Activated gamma-delta T cell (primary cell): ENCODE measurements around the gene UFM1.
"Not testable (repeated sequence)": the region's sequence is repeated elsewhere in the genome, so short reads cannot be mapped to it uniquely, and the experiment has no call there.

Experiments
- DNase-seq: peaks from one replicate; lab custom pipeline; 2025; lab: John Stamatoyannopoulos, UW

Gene UFM1

DNA sequence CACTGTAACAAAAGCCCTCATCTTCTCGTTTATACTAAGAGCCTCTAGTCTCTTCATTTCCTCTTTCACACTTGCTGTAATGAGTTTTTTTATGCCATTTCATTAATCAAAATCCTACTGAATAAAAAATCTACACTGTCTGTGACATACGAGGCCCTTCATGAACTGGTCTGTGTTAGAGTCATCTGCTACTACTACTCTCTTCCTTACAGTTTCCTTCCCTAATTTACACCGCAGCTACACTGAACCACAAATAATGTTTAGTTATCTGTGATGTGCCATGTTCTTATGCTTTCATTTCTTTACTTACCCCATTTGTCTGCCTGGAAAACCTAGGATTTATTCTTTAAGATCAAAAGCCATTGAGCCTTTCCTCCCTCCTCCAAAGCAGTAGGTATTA is 16.0 kb downstream of the UFM1 start:
- DNase-seq: no peak

DNA sequence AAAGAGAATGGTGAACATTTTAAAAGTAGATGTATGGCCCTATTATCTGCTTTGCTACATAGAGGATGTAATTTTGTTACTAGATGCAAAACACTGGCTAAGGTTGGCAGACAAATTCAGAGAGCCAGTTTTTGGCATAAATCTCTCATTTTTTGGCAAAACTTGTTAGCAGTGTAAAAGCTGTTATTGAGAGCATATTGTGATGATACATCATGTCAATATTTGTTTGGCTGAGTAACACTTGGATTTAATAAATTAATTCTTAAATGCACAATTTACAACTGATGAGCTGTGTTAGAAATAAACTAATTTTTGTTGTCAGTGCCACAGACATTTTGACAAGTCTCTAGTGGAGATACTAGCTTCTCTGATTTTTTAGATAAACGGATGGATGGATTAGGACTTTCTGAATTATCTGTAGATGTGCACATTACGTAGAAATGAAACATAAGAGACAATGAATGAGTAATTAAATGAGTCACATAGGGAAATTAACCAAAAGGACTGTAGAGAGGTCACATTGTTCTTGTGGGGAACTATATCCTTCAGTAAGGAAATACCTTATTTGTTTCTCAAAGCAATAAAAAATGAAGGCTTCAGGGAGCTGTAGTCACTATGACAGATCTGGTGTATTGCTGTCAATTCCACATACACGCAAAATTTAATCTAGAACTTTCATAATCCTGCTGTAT is 17.4 kb downstream of the UFM1 start:
- DNase-seq: no peak

DNA sequence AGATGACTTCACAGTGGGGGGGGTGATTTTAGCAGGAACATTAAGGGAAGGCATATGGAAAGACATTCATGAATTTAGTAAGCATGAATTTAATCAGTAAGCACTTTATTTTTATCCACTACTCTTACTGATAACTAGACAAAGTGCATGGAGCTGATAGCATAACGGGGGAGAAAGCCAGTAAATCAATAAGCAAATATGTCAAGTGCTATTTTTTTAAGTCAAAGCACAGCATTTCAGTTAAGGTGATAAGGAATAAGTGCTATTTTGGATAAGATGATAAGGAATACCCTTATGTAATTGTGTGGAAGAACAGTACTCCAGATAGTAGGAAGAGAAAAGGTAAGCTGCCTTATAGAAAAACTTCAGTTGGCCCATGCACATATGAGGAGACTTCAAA is 19.4 kb downstream of the UFM1 start:
- no peak for DNase-seq

DNA sequence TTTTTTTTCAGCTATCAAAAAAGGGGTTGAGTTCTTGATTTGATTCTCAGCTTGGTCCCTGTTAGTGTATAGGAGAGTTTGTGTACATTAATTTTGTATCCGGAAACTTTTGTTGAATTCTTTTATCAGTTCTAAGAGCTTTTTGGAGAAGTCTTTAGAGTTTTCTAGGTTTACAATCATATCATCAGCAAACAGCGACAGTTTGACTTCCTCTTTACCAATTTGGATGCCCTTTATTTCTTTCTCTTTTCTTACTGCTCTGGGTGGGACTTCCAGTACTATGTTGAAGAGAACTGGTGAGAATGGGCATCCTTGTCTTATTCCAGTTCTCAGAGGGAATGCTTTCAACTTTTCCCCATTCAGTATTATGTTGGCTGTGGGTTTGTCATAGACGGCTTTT is 20.4 kb downstream of the UFM1 start:
- DNase-seq: not testable (repeated sequence)

DNA sequence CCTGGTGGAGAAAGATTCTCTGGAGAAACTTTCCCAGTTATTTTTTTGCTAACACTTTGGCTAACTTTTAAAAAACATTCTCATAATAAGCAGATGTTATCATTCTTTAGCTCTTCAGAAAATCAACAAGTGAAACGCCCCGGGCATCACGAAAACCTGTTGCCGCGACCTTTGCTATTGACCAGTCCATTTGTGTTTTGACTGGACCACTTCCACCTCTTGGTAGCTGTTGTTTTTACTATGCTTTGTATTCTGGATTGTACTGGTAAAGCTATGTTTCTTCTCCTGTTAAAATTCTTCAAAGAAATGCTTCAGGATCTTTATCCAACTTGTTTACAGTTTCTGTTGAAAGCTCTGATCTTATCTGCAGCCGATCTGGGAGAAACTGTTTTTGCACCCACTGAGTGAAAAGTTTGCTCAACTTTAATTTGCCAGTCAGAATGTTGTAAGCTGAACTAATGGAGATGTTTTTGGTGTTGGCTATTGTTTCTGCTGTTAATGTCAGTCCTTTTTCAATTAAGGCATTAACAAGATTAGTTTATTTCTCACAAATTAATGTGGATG is 23.3 kb downstream of the UFM1 start:
- DNase-seq: no peak

DNA sequence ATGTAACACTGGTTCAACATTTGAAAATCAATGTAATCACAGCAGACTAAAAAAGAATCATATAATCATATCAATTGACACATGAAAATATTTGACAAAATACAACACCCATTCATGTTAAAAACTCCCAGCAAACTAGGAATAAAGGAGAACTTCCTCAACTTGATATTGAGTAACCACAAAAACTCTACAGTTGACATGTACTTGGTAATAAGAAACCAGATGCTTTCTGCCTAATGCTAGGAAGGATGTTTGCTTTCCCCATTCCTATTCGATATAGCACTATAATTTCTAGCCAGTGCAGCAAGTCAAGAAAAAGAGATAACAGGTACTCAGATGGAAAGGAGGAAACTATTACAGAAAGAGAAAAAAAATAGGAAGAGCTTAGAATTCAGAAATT is 26.9 kb downstream of the UFM1 start:
- DNase-seq: no peak

DNA sequence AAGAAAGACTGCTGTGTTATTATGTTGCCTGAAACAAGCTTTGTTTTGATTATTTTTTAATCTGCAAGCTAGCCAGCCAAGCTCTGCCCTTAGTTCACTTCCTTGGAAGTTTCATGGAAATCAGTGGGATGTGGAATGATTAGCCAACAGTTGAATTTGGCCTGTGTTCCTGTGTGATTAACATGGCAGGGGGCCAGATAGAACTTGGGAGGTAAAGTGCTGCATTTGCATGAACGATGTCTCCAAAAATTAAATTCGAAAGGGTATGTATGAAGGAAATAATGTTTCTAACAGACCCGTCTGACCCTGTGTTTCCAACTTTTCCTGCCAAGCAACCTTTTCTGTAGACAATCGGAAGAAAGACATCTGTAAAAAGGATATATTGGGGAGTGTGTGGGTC is 32.2 kb downstream of the UFM1 start:
- DNase-seq: no peak

DNA sequence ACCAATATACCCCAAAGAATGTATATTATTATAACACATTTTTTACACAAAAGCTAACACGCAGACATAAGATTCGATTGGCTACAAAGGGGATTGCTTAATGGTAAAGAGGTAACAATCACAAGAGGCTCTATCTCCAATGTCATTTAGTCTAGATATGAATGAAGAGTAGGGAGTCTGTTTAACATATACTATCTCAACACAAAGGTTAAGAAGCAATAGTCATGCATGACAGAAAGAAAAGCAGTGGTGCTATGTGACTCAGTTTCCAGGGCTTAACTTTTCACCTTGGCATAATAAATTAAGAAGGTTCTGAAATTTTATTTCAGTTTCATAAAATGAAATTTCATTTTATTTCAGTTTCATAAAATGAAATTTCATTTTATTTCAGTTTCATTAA is 33.3 kb downstream of the UFM1 start:
- no peak for DNase-seq

DNA sequence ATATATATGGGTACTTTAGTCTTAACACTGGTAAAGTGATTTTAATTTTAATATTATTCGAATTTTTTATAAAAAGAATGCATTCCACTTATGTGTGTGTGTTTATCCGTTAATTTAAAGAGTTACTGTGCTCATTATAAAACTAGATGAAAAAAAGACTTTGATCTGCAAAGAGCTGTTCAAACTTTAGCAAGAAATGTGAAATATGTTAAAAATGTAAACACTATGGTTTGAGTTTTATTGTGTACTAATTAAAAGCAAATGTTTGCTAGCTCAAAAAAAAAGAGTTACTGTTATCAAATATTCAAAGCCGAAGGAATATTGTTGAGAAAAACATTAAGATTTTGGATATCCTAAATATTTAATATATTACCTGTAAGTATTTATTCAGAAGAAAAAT is 34.5 kb downstream of the UFM1 start:
- no peak for DNase-seq

DNA sequence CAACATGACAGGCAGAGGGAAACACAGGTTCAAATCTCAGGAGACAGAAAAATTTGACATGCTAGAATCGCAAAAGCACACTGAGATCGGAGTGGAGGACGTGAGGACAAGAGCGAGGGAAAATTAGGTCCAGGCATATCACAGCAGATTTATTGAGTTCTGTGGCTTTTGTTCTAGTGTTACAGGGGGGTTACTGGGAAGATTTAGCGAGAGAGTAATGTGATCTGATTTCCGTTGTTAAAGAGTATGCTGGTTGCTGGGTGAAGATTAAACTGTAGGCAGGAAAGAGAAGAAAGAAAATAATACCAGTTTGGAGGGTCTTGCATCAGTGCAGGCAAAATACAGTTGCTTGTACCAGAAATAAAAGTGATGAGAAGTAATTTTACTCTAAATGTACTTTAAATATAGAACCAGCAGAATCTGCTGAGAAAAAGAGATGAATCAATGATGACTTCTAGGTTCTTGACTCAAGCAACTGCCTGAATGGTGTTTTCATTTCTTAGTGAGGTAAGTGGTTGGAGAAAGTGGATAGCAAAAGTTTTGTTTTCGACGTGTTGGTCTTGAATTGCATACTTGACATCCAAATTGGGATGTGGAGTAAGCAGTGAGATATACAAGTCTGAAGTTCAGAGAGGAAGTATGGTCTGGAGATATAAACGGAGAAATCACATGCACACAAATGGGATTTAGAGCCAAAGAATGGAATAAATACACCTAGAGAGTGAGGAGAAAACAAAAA is 35.7 kb downstream of the UFM1 start:
- no peak for DNase-seq

DNA sequence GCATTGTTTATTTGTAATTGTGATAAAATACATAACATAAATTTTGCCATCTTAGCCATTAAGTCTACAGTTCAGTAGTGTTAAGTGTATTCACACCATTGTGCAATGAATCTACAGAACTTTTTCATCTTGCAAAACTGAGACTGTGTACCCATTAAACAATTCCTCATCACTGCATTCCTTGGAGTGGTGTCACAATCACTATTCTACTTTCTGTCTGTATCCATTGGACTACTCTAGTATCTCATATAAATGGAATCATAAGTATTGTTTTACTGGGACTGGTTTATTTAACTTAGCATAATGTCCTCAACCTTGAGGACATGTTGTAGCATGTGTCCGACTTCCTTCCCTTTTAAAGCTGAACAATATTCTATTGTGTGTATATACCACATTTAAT is 36.8 kb downstream of the UFM1 start:
- DNase-seq: no peak

DNA sequence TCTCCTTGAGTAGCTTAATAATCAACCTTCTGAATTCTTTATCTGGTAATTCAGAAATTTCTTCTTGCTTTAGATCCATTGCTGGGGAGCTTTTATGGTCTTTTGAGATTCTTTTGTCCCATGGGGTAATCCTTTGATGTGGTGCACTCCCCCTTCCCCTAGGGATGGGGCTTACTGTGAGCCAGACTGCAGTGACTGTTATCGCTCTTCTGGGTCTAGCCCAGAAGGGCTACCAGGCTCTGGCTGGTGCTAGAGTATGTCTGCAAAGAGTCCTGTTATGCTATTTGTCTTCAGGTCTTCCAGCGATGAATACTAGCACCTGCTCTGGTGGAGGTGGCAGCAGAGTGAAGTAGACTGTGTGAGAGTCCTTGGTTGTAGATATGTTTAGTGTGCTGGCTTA is 41.7 kb downstream of the UFM1 start:
- DNase-seq: no peak

DNA sequence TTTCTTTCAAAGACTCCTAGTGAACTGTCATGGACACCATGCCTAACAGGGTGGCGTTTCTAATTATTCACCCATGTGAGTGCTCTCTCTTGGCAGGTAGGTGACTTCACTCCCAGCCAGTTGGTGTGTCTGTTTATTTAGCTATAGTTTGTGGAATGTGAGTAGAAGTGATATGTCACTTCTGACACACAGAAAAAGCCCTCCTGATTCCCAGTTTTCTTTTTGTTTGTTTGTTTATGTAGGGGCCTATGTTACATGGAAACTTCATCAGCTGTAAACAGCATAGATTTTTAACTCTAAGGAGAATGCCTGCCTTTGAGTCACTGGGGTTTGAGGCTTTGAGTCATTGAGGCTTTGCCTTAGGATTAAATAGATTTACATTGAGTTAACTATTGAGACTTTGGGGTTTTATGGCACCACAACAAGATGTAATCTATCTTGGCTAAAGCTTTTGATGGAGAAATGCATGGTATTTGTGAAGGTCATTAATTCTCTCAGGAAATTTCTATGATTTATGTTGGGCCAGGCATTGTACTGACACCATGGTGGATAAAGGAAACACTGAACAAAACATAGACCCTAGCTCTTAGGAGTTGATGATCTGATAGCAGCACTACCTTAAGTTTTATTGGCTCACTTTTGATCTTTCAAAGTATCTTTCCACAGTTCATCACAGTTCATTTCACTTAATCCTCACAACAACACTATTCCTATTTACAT is 45.3 kb downstream of the UFM1 start:
- no peak for DNase-seq

DNA sequence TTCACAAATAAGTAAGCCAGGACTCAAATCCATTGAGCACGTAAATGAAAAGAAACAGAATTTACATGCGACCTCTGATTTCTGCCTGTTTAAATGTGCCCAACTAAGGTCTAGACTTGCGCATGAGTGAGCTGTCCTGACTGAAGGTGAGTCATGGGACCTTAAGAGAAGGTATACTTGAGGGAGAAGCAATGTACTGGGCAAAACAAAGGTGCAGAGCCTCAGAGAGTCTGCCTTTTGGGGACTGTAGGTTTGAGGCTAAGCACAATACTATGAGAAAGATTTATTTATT is 45.8 kb downstream of the UFM1 start:
- DNase-seq: no peak

DNA sequence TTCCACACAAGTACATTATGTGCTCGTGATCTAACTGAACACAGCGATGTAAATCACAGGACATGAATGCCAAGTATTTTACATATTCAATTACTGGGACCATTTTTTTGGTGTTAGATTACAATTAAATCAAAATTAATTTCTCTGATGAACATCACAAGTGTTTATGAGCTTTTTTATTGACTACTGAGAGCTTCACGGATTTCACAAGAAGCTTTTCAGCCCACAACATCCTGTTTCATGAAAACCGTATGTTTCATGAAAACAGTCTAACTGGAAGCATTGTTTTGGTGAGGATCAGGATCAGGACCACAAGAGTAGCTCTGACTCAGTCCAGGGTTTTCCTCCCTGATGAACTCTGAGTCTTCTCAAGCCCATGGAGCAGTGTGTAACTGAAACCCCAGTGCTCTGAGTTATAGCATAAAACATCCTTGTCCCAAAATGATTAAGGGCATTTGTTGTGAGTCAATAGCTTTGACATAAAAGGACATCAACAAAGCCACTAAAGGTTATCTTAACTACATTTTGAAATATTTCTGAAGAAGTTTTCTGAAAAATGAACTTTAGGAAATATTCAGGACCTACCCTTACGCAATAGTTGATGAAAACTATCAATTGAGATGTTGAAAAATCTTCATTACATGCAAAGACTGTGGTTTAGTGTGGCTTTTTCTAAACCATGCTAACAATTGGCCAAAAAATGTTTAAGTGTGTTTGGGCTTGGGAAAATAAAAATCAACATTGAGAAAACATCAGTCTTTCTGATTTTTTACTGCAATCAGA is 49.3 kb downstream of the UFM1 start:
- no peak for DNase-seq

DNA sequence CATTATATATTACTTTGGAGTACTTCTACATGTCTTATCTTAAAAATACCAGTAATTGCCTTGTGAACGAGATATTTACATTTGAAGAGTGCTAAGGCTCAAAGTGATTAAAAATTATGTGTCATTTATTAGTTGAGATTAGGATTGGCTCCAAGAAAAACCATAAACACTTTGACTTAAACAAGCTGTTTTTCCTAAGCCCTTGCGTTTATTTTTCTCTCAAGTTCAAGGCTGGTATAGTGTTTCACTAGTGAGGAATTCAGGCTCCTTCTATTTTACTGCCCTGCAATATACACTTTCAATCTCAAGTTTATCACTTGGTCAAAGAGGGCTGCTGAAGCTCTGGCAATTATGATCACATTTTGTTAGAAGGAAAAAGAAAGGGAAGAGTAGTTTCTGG is 49.9 kb downstream of the UFM1 start:
- DNase-seq: no peak

DNA sequence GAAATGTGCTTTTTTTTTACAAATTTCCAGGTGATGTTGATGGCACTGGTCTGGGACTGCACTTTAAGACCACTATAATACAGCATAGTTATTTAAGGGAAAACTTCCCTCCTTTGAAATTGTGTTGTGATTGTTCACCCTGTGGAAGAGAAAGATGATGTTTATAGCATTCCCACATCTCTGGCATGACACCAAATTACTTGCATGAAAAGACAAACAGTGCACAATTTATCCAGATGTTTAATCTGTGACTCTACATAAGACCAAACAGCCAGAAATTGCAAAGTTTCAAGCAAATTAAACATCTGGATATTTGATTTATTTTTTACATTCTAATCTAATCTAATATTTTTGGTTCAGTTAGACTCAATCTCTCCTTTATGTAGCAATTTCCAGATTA is 51.6 kb downstream of the UFM1 start:
- DNase-seq: no peak

DNA sequence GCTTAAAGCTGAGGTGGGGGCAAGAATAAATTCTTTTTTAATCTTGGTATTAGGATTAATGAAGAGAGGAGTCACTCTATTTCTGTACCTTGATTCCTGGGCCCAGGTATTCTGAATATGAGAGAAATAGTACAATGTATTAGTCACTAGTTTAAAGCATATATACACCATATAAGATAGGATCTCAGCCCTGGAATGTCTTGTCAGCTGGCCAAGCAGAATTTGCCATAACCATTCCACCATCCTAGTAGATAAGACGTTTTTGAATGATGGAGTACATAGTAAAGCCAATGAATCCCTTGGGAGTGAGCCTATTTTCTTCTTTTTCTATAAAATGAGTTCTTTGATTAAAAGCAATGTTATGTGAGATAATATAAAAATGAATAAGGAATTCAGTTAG is 55.6 kb downstream of the UFM1 start:
- no peak for DNase-seq

DNA sequence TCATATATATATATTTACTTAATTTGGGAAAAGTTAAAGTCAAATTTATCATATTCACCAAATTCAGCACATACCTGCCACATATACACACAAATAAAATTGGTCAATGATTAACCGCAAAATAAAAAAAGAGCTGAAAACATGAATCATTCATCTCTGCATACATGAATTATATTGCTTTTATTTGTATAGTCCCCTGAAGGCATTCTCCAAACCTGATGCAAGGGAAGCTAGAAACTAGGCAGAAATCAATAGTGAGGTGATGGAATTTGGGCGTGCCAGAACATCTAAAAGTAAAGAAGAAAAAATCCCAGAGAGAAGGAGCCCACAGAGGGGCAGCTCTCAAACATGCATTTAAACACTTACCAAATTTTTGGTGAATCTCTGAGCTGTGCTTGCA is 60.1 kb downstream of the UFM1 start:
- no peak for DNase-seq

DNA sequence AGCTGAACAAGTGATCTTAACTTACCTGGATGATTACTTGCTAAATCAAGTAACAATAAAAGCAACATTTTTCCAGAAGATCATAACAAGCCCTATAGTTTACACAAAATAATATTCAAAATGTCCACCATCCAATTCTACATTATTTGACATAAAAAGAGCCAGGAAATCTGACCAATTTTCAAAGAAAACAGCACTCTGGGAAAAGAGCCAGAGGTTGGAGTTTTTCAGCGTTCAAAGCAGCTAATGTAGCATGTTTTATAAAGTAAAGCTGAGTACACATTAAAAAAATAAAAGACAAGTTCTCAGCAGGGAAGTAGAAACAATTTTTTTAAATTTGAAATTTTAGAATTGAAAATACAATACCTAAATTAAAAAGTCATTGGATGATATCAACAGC is 62.6 kb downstream of the UFM1 start:
- no peak for DNase-seq
